ENCODE measurements around the gene EIF3L. TPM values are rescaled to one million over a fixed set of nuclear protein-coding genes. Genes with fewer than 3 reads are reported as not detected.

Gene EIF3L
- total RNA-seq, 4 donors from 2014 or later = 192 to 499 (median 281) TPM

- H3K4me1 ChIP-seq = peaks cover 28 to 76% (median 35%) of the 10 kb centered on the region in 3 donors
- no peak for DNase-seq
- WGBS, 2 donors = 21 to 61% methylated on average over 5 to 7 of the region's 10 CpGs
Measured at GRCh38 chr22:37904572-37905533, 55.6 kb downstream of the EIF3L start.

GRCh38 chr22:37905534-37906363 lies 56.5 kb downstream of the EIF3L start, which contains the start of gene MICALL1:
Gene MICALL1 (plus strand): TSS chr22:37906297. CDS start chr22:37906423, 126 bp downstream.
- H3K4me3 ChIP-seq = peak within 1 kb of the TSS; percentile 66 to 97 (median 84)
- TF ChIP-seq, protein P1, sequence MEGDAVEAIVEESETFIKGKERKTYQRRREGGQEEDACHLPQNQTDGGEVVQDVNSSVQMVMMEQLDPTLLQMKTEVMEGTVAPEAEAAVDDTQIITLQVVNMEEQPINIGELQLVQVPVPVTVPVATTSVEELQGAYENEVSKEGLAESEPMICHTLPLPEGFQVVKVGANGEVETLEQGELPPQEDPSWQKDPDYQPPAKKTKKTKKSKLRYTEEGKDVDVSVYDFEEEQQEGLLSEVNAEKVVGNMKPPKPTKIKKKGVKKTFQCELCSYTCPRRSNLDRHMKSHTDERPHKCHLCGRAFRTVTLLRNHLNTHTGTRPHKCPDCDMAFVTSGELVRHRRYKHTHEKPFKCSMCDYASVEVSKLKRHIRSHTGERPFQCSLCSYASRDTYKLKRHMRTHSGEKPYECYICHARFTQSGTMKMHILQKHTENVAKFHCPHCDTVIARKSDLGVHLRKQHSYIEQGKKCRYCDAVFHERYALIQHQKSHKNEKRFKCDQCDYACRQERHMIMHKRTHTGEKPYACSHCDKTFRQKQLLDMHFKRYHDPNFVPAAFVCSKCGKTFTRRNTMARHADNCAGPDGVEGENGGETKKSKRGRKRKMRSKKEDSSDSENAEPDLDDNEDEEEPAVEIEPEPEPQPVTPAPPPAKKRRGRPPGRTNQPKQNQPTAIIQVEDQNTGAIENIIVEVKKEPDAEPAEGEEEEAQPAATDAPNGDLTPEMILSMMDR (IDR thresholded peaks at IDR 0.05) = peak in 3 of 6 experiments; percentile 31 to 40 (median 34)
- peak in 1 of 4 donors; percentile 51 for TF ChIP-seq POLR2A (IDR thresholded peaks at IDR 0.05)
- DNase-seq = no peak
- peaks cover 32 to 76% (median 40%) of the 10 kb centered on the region in 3 donors for H3K4me1 ChIP-seq
- no peaks in the 10 kb centered on the region for H3K27me3 ChIP-seq
- peaks cover 0 to 21% (median 0%) of the 10 kb centered on the region in 3 donors for H3K36me3 ChIP-seq
- intact Hi-C loops (cut with DNase I) = no loop called here
- peak within 1 kb of the TSS; percentile 91 to 99 (median 97) for H3K27ac ChIP-seq
- 18 to 25% methylated on average over 4 to 10 of the region's 90 CpGs for WGBS, 2 donors
- H3K9me3 ChIP-seq = no peaks in the 10 kb centered on the region

More at GRCh38 chr22:37904572-37905533, 55.6 kb downstream of the EIF3L start:
- peak overlapping the region in 3 of 4 donors; percentile 66 to 97 (median 97) for H3K4me3 ChIP-seq
- H3K36me3 ChIP-seq = peaks cover 0 to 15% (median 0%) of the 10 kb centered on the region in 3 donors
- H3K27ac ChIP-seq = peak overlapping the region; percentile 91 to 99 (median 97)
- H3K9me3 ChIP-seq = no peaks in the 10 kb centered on the region
- no peak for TF ChIP-seq POLR2A (IDR thresholded peaks at IDR 0.05)
- TF ChIP-seq, protein P1 (IDR thresholded peaks at IDR 0.05) = no peak
- intact Hi-C loops (cut with DNase I) = no loop called here
- no peaks in the 10 kb centered on the region for H3K27me3 ChIP-seq

DNA sequence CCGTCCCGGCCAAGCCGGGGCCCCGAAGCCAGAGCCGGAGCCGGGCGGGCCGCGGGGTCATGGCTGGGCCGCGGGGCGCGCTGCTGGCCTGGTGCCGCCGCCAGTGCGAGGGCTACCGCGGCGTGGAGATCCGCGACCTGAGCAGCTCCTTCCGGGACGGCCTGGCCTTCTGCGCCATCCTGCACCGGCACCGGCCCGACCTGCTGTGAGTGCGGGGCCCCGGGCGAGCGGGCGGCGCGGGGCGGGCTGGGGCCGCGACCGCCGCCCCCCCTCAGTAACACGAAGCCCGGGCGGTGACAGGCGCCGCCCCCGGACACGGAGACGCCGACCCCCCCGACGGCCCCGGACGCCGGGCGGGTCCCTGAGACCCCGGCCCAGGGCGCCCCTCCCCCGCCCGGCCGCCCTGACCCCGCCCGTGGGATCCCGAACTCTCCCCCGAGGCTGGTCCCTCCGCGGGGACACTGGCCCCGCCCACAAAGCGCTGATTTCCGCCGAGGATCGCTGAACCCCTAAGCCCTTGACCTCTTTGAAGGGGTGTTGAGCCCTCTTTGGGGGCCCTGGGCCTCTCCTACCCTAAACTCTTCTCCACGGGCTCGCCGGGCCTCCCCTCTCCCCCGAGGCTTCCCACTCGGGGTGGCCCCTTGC lies 57.3 kb downstream of the EIF3L start:
- 5% methylated on average over 4 of the region's 75 CpGs; no CpG with 5 or more reads in 1 of the 2 donors for WGBS, 2 donors
- H3K4me3 ChIP-seq = peak overlapping the region; percentile 66 to 97 (median 84)
- peak overlapping the region; percentile 89 to 99 (median 97) for H3K27ac ChIP-seq
- peaks cover 36 to 76% (median 40%) of the 10 kb centered on the region in 3 donors for H3K4me1 ChIP-seq
- H3K36me3 ChIP-seq = peaks cover 0 to 27% (median 0%) of the 10 kb centered on the region in 3 donors
- H3K27me3 ChIP-seq = no peaks in the 10 kb centered on the region
- no peak for DNase-seq
- intact Hi-C loops (cut with DNase I) = no loop called here
- no peaks in the 10 kb centered on the region for H3K9me3 ChIP-seq
- no peak for TF ChIP-seq POLR2A (IDR thresholded peaks at IDR 0.05)
- TF ChIP-seq, protein P1 (IDR thresholded peaks at IDR 0.05) = no peak

DNA sequence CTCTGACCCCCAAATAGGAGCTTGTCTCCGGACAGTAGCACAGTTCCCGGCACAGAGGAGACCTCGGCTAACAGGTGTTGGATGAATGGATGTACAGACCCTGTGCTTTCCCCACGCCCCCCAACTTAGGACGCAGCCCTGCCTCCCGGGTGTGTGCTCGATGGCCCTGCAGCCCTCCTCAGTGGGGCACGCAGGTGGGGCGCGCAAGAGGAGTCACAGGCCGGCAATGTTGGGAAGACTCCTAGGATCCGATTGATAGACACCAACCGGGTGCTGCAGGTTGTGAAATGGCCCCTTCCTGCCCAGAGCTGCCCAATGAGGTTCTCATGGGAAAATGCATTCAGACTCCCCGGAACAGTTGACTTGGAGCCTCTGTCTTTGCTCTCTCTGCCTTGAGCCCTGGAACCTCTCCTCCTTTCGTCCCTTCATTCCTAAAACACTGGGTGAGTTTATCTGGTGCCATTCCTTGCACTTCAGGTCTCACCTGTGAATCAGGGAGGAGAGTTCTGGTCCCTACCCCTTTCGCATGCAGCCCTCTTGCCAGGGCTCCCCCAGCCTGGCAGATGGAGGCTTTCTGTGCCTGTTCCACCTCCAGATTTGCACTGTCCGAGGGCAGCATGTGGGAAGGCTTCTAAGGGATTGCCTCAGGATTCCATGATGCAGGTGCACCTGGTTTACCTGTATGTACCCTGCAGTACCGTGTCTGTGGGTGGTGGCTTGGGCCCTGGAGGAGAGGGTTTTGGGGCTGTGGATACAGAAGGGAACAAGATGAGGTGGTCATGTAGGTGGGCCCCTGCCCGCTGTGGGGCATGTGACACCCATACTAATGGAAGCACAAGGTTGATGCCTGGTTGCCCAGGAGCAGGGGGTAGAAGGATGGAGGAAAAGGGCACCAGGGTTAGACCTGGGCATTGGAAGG lies 58.1 kb downstream of the EIF3L start:
- intact Hi-C loops (cut with DNase I) = no loop called here
- no peaks in the 10 kb centered on the region for H3K9me3 ChIP-seq
- 17 to 37% methylated on average over 6 to 17 of the region's 19 CpGs for WGBS, 2 donors
- peaks cover 29 to 76% (median 41%) of the 10 kb centered on the region in 3 donors for H3K4me1 ChIP-seq
- TF ChIP-seq POLR2A (IDR thresholded peaks at IDR 0.05) = no peak
- TF ChIP-seq, protein P1 (IDR thresholded peaks at IDR 0.05) = no peak
- peak overlapping the region; percentile 66 to 97 (median 84) for H3K4me3 ChIP-seq
- H3K27ac ChIP-seq = peak overlapping the region; percentile 89 to 99 (median 97)
- no peak for DNase-seq
- H3K27me3 ChIP-seq = no peaks in the 10 kb centered on the region
- H3K36me3 ChIP-seq = peaks cover 0 to 35% (median 4%) of the 10 kb centered on the region in 3 donors

All from esophagus squamous epithelium (tissue), 5 donors.